H1 (cell line): ENCODE measurements around the gene ARCN1. TPM values are rescaled to one million over a fixed set of nuclear protein-coding genes. Genes with fewer than 3 reads are reported as not detected.

ENCODE experiments used
- CTCF ChIA-PET: fragments of 300-600 bp; sonication (Branson Sonifier 250); formaldehyde crosslinking; loops from one replicate; lab custom pipeline; 2021; ENCODE audit not compliant: partially characterized antibody; lab: Charles Lee
- POLR2A ChIA-PET: fragments of 300-600 bp; sonication (Branson Sonifier 250); formaldehyde crosslinking; loops from one replicate; lab custom pipeline; 2021; ENCODE audit warnings: inconsistent platforms; ENCODE audit not compliant: partially characterized antibody; lab: Charles Lee
- DNase-seq, 2 experiments: peaks; one replicate each; pipeline versions ENCODE4 v3.0.0 to v3.0.0-alpha.2; 2010 to 2022; ENCODE audit warnings: low spot score in 2 of 2, low read depth in 1 of 2, mixed read lengths in 1 of 2
- FAIRE-seq: peaks from 2 replicates; lab custom pipeline; 2011; peaks lifted over from hg19 to GRCh38; lab: Jason Lieb, UNC
- H2AFZ ChIP-seq: 2 replicates; pipeline ENCODE4 v1.8.1; 2012; ENCODE audit warnings: low read length, inconsistent platforms
- H2AK5ac ChIP-seq: 2 replicates; pipeline ENCODE4 v1.6.1; 2013; ENCODE audit warnings: low read depth, low read length
- H2BK120ac ChIP-seq: replicated peaks from 2 replicates; pipeline ENCODE3; 2013; ENCODE audit warnings: low read depth, low read length, inconsistent platforms
- H2BK12ac ChIP-seq: 2 replicates; pipeline ENCODE4 v1.6.1; 2013; ENCODE audit warnings: low read depth, low read length
- H2BK15ac ChIP-seq: 2 replicates; pipeline ENCODE4 v1.6.1; 2013; ENCODE audit warnings: low read length
- H2BK20ac ChIP-seq: 2 replicates; pipeline ENCODE4 v1.6.1; 2013; ENCODE audit warnings: low read length
- H2BK5ac ChIP-seq: 2 replicates; pipeline ENCODE4 v1.6.1; 2013; ENCODE audit warnings: low read depth, low read length
- H3K14ac ChIP-seq: 2 replicates; pipeline ENCODE4 v1.6.1; 2013; ENCODE audit warnings: inconsistent platforms; ENCODE audit not compliant: insufficient read length
- H3K18ac ChIP-seq: 2 replicates; pipeline ENCODE4 v1.6.1; 2013; ENCODE audit warnings: low read length; ENCODE audit errors: extremely low read depth
- H3K23ac ChIP-seq: 2 replicates; pipeline ENCODE4 v1.6.1; 2013; ENCODE audit warnings: inconsistent platforms; ENCODE audit not compliant: insufficient read length
- H3K23me2 ChIP-seq: 2 replicates; pipeline ENCODE4 v1.6.1; 2013; ENCODE audit warnings: low read depth, low read length
- H3K27ac ChIP-seq: 2 replicates; pipeline ENCODE4 v1.6.1; 2011; ENCODE audit warnings: low read depth, low read length, inconsistent platforms
- H3K27me3 ChIP-seq, 4 experiments: replicated peaks in 1 of 4; 1 replicate in 1 of 4; 2 replicates in 3 of 4; pipeline versions ENCODE4 v1.6.1 to v1.8.1; 2011 to 2013; ENCODE audit warnings: low read length in 3 of 4, mild to moderate bottlenecking in 3 of 4, inconsistent platforms in 2 of 4, mixed read lengths in 2 of 4, moderate library complexity in 1 of 4; ENCODE audit not compliant: control insufficient read depth in 3 of 4, insufficient read depth in 3 of 4; ENCODE audit errors: extremely low read depth in 1 of 4
- H3K36me3 ChIP-seq, 4 experiments: 2 replicates each; pipeline versions ENCODE4 v1.6.1 to v1.8.1; 2011 to 2013; ENCODE audit warnings: mild to moderate bottlenecking in 4 of 4, low read length in 3 of 4, moderate library complexity in 2 of 4, control low read depth in 1 of 4, inconsistent platforms in 1 of 4; ENCODE audit not compliant: insufficient read depth in 4 of 4, control insufficient read depth in 2 of 4
- H3K4ac ChIP-seq: replicated peaks from 2 replicates; pipeline ENCODE3; 2013; ENCODE audit warnings: low read length, low read depth, mixed read lengths, inconsistent platforms; ENCODE audit not compliant: insufficient read length
- H3K4me1 ChIP-seq, 4 experiments: replicated peaks in 1 of 4; 1 replicate in 1 of 4; 2 replicates in 3 of 4; pipeline versions ENCODE4 v1.6.1 to v1.8.1; 2011 to 2013; ENCODE audit warnings: low read length in 3 of 4, inconsistent platforms in 2 of 4, mixed read lengths in 1 of 4; ENCODE audit not compliant: insufficient read depth in 4 of 4, control insufficient read depth in 3 of 4
- H3K4me2 ChIP-seq, 2 experiments: 2 replicates each; pipeline versions ENCODE4 v1.6.1 to v1.8.1; 2011 to 2013; ENCODE audit warnings: low read depth in 2 of 2, low read length in 2 of 2, control low read depth in 1 of 2, inconsistent platforms in 1 of 2, mild to moderate bottlenecking in 1 of 2; ENCODE audit not compliant: insufficient read depth in 1 of 2
- H3K4me3 ChIP-seq, 4 experiments: fragments of 200-600, 300-600 bp in 1 of 4; sonication (generic), shearing (Covaris generic), sonication (Bioruptor Twin) in 1 of 4; 2 replicates each; pipeline versions ENCODE4 v1.5.1 to v1.8.1; 2011 to 2016; ENCODE audit warnings: low read length in 4 of 4, low read depth in 3 of 4, control low read depth in 2 of 4, inconsistent platforms in 2 of 4, mild to moderate bottlenecking in 2 of 4, mixed read lengths in 1 of 4, moderate library complexity in 1 of 4; ENCODE audit not compliant: insufficient read depth in 2 of 4; ENCODE audit errors: extremely low read depth in 1 of 4
- H3K56ac ChIP-seq: replicated peaks from 2 replicates; pipeline ENCODE3; 2013; ENCODE audit warnings: low read depth, mild to moderate bottlenecking, mixed read lengths, low read length, inconsistent platforms; ENCODE audit not compliant: insufficient read length
- H3K79me1 ChIP-seq: 2 replicates; pipeline ENCODE4 v1.6.1; 2013; ENCODE audit warnings: low read depth, low read length, control low read depth
- H3K79me2 ChIP-seq, 2 experiments: 2 replicates each; pipeline versions ENCODE4 v1.6.1 to v1.8.1; 2012 to 2013; ENCODE audit warnings: low read length in 2 of 2, mild to moderate bottlenecking in 2 of 2, inconsistent platforms in 1 of 2; ENCODE audit not compliant: insufficient read depth in 2 of 2, control insufficient read depth in 1 of 2
- H3K9ac ChIP-seq, 4 experiments: replicated peaks in 1 of 4; 1 replicate in 1 of 4; 2 replicates in 3 of 4; pipeline versions ENCODE4 v1.6.1 to v1.8.1; 2011 to 2013; ENCODE audit warnings: low read depth in 3 of 4, low read length in 3 of 4, control low read depth in 2 of 4, mild to moderate bottlenecking in 2 of 4, moderate library complexity in 2 of 4, inconsistent platforms in 1 of 4; ENCODE audit errors: extremely low read depth in 1 of 4
- H3K9me3 ChIP-seq, 2 experiments: 2 replicates each; pipeline versions ENCODE4 v1.6.1 to v1.8.1; 2012 to 2013; ENCODE audit warnings: mild to moderate bottlenecking in 2 of 2, moderate library complexity in 2 of 2, control low read depth in 1 of 2, inconsistent platforms in 1 of 2, low read depth in 1 of 2, low read length in 1 of 2, mixed read lengths in 1 of 2; ENCODE audit not compliant: insufficient read depth in 2 of 2
- H4K20me1 ChIP-seq, 2 experiments: replicated peaks in 1 of 2; 2 replicates each; pipeline versions ENCODE3 to v1.8.1; 2011 to 2013; ENCODE audit warnings: inconsistent platforms in 2 of 2, low read length in 2 of 2, mild to moderate bottlenecking in 1 of 2; ENCODE audit not compliant: insufficient read depth in 2 of 2, control insufficient read depth in 1 of 2
- H4K5ac ChIP-seq: 2 replicates; pipeline ENCODE4 v1.6.1; 2013; ENCODE audit warnings: low read length, low read depth, mixed read lengths, inconsistent platforms; ENCODE audit not compliant: insufficient read length
- H4K8ac ChIP-seq: 2 replicates; pipeline ENCODE4 v1.8.0; 2013; ENCODE audit warnings: mild to moderate bottlenecking, moderate library complexity, low read length, inconsistent platforms; ENCODE audit not compliant: insufficient read depth; ENCODE audit errors: extremely low read depth
- H4K91ac ChIP-seq: replicated peaks from 2 replicates; pipeline ENCODE3; 2013; ENCODE audit warnings: low read length, mixed read lengths, inconsistent platforms; ENCODE audit not compliant: insufficient read length
- CHD1 ChIP-seq: IDR thresholded peaks from 2 replicates; pipeline ENCODE4 v1.6.1; 2012; ENCODE audit warnings: low read depth, low read length, improper control_type of control experiment
- MAFK ChIP-seq: IDR thresholded peaks from 2 replicates; pipeline ENCODE4 v1.6.1; 2012; ENCODE audit warnings: low read depth, mild to moderate bottlenecking, improper control_type of control experiment, low read length
- NANOG ChIP-seq: IDR thresholded peaks from 2 replicates; pipeline ENCODE4 v1.6.1; 2011; ENCODE audit warnings: low read length, low read depth, mild to moderate bottlenecking, inconsistent platforms; ENCODE audit not compliant: insufficient read depth, poor library complexity, severe bottlenecking
- TBP ChIP-seq: IDR thresholded peaks from 2 replicates; pipeline ENCODE4 v1.6.1; 2011; ENCODE audit warnings: low read depth, low read length, improper control_type of control experiment
- polyA plus RNA-seq, 7 experiments: library from polyadenylated mRNA; depleted of rRNA in 3 of 7; stranded (reverse) in 5 of 7; unstranded in 2 of 7; fragments of >200 nt in 5 of 7; fragments of 200-250 nt in 2 of 7; gene quantifications; 1 replicate in 5 of 7; 2 replicates in 1 of 7; 4 replicates in 1 of 7; pipeline versions ENCODE4 v1.2.1 to v1.2.3, GENCODE V29; 2011 to 2013; ENCODE audit warnings: missing spikeins in 2 of 7, mixed read lengths in 2 of 7
- total RNA-seq: library from RNA; stranded (reverse); fragmentation: NEBNext Ultra II Directional; extraction: Animal tissue kit (Norgen Biotek cat#: 25700); gene quantifications from 2 replicates; pipeline ENCODE4 v1.2.1, GENCODE V29; 2021

Gene ARCN1
- total and polyA plus RNA-seq, 2 of the 8 experiments (the other 6 are each of a cell fraction or from before 2014, with no cell fraction given): 132 to 146 TPM

DNA sequence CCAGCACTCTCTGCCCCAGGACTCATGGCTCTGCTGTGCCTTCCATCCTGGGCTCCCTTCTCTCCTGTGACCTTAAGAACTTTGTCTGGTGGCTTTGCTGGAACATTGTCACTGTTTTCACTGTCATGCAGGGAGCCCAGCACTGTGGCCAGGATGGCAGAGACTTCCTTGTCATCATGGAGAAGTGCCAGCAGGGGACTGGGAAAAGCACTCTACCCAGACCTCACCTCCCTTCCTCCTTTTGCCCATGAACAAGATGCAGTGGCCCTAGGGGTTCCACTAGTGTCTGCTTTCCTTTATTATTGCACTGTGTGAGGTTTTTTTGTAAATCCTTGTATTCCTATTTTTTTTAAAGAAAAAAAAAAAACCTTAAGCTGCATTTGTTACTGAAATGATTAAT lies 47.9 kb upstream of the ARCN1 start:
- Histone ChIP-seq H3K18ac (no peak overlapping the region), H2BK120ac (no peak overlapping the region), H3K27me3 (no peaks in the 10 kb centered on the region; a peak in 1 of 7 replicates), H3K23me2 (no peaks in the 10 kb centered on the region), H4K5ac (no peak overlapping the region), H2BK5ac (no peak overlapping the region), H3K4me2 (no peak overlapping the region), H4K20me1 (peaks cover 0 to 7% of the 10 kb centered on the region in 2 experiments), H2BK15ac (no peak overlapping the region), H3K79me1 (no peaks in the 10 kb centered on the region), H3K9me3 (no peaks in the 10 kb centered on the region), H3K56ac (no peak overlapping the region), H3K4me1 (peaks cover 0 to 4% (median 1%) of the 10 kb centered on the region in 4 experiments; a peak in 2 of 7 replicates), H3K14ac (no peak overlapping the region), H2BK20ac (no peak overlapping the region), H3K9ac (no peak overlapping the region), H2AFZ (no peak overlapping the region), H3K36me3 (peaks cover 9 to 54% (median 50%) of the 10 kb centered on the region in 4 experiments)
- DNase-seq (no peak), FAIRE-seq (no peak)
- POLR2A ChIA-PET: no interaction called here
- TF ChIP-seq TBP: no peak
- no peak for TF ChIP-seq NANOG
- no peak for TF ChIP-seq CHD1
- TF ChIP-seq MAFK: no peak
- TF ChIP-seq, all 59 proteins: peak for 0
- no peak overlapping the region for H3K4ac ChIP-seq
- H4K8ac ChIP-seq: no peak overlapping the region
- H2AK5ac ChIP-seq: no peak overlapping the region
- CTCF ChIA-PET: interaction anchor here (0.6 to 1.6 kb wide), 3 partner anchors 8 to 36 kb away, joined by 3 to 5 read pairs (median 4); no protein-coding TSS in a partner anchor
- no peaks in the 10 kb centered on the region for H3K79me2 ChIP-seq
- H2BK12ac ChIP-seq: no peak overlapping the region
- H3K27ac ChIP-seq: no peak overlapping the region
- H4K91ac ChIP-seq: no peak overlapping the region
- H3K4me3 ChIP-seq: no peak overlapping the region
- H3K23ac ChIP-seq: no peak overlapping the region
